Panc1 (cell line): ENCODE measurements around the gene TSPAN2. TPM values are rescaled to one million over a fixed set of nuclear protein-coding genes. Genes with fewer than 3 reads are reported as not detected.

Experiments
- ATAC-seq: fragments of 200-7000 bp; cut with Tn5 transposase; 2 replicates; pipeline ENCODE4 v1.9.1; 2020; ENCODE audit warnings: mild to moderate bottlenecking, moderate library complexity
- BruUV-seq: library from RNA; stranded (reverse); fragments of 400-500 nt; replicated peaks from 2 replicates; lab custom pipeline; 2021; lab: Mats Ljungman, UMichigan
- CTCF ChIA-PET: fragments of 300-600 bp; sonication (Branson Sonifier 250); formaldehyde crosslinking; loops from one replicate; lab custom pipeline; 2022; ENCODE audit warnings: antibody characterized with exemption; lab: Charles Lee
- POLR2A ChIA-PET: fragments of 300-600 bp; sonication (Branson Sonifier 250); formaldehyde crosslinking; loops from one replicate; lab custom pipeline; 2022; ENCODE audit warnings: antibody characterized with exemption; lab: Charles Lee
- DNase-seq: peaks from one replicate; pipeline ENCODE4 v3.0.0-alpha.2; 2010; ENCODE audit warnings: low read depth, low spot score
- H3K27ac ChIP-seq: 2 replicates; pipeline ENCODE4 v1.5.1; 2011; ENCODE audit warnings: mild to moderate bottlenecking, low read length, inconsistent platforms
- H3K27me3 ChIP-seq: fragments of 200-500 bp; sonication (Bioruptor generic); 2 replicates; pipeline ENCODE4 v1.6.0; 2014; ENCODE audit warnings: low read length, inconsistent platforms; ENCODE audit not compliant: control insufficient read depth, insufficient read depth
- H3K36me3 ChIP-seq: fragments of 200-500 bp; sonication (Bioruptor generic); 2 replicates; pipeline ENCODE4 v1.5.1; 2014; ENCODE audit warnings: inconsistent platforms, mild to moderate bottlenecking, low read length, moderate library complexity; ENCODE audit not compliant: control insufficient read depth, insufficient read depth
- H3K4me1 ChIP-seq: 2 replicates; pipeline ENCODE4 v1.5.1; 2011; ENCODE audit warnings: inconsistent platforms, mild to moderate bottlenecking, low read length, moderate library complexity; ENCODE audit not compliant: control insufficient read depth, insufficient read depth
- H3K4me3 ChIP-seq, 2 experiments: 2 replicates each; pipeline ENCODE4 v1.5.1; 2011 to 2012; ENCODE audit warnings: low read depth in 2 of 2, low read length in 2 of 2, mild to moderate bottlenecking in 2 of 2, inconsistent platforms in 1 of 2, moderate library complexity in 1 of 2
- H3K9me3 ChIP-seq: fragments of 200-500 bp; sonication (Bioruptor generic); 2 replicates; pipeline ENCODE4 v1.5.1; 2014; ENCODE audit warnings: low read depth, mild to moderate bottlenecking, inconsistent platforms, low read length, moderate library complexity; ENCODE audit not compliant: control insufficient read depth, insufficient read depth
- CTCF ChIP-seq: fragments of 450-650 bp; IDR thresholded peaks from 2 replicates; pipeline ENCODE4 v1.5.1; 2017; ENCODE audit warnings: mild to moderate bottlenecking
- POLR2AphosphoS5 ChIP-seq: IDR thresholded peaks from 2 replicates; pipeline ENCODE4 v1.6.1; 2012; ENCODE audit warnings: mild to moderate bottlenecking, low read depth, low read length, moderate library complexity
- SIN3A ChIP-seq: IDR thresholded peaks from 2 replicates; pipeline ENCODE4 v1.6.1; 2012; ENCODE audit warnings: low read depth, mild to moderate bottlenecking, low read length, moderate library complexity, borderline replicate concordance; ENCODE audit not compliant: insufficient read depth
- TCF7L2 ChIP-seq: IDR thresholded peaks from 2 replicates; pipeline ENCODE4 v1.6.1; 2011; ENCODE audit warnings: mild to moderate bottlenecking, low read depth, low read length, inconsistent platforms
- in situ Hi-C: cut with HindIII; loops from 2 replicates; pipeline ENCODE4 v1.10.0; 2016; ENCODE audit warnings: low sequenced_read_pairs, low pct_unique_long_range_greater_than_20kb
- intact Hi-C: fragments of 100-400 bp; cut with micrococcal nuclease; formaldehyde crosslinking; loops from one replicate; pipeline ENCODE4 v1.10.0; 2022; ENCODE audit not compliant: unreplicated experiment
- total RNA-seq: library from RNA; stranded (reverse); gene quantifications from one replicate; pipeline ENCODE4 v1.2.1, GENCODE V29; 2021; ENCODE audit not compliant: unreplicated experiment
- TF ChIP-seq, protein P1 (sequence below), 2 experiments: IDR thresholded peaks; 2 replicates each; pipeline ENCODE4 v1.6.1; 2011 to 2012; ENCODE audit warnings: low read depth in 2 of 2, control low read depth in 1 of 2, low read length in 1 of 2, mild to moderate bottlenecking in 1 of 2, moderate library complexity in 1 of 2; ENCODE audit not compliant: insufficient read depth in 1 of 2

TSPAN2 gene
- total RNA-seq, 1 experiment from 2014 or later = not detected

GRCh38 chr1:115134850-115135480 is 45.7 kb upstream of the TSPAN2 start:
- TF ChIP-seq POLR2AphosphoS5 = no peak
- H3K36me3 ChIP-seq = no peaks in the 10 kb centered on the region
- intact Hi-C loops = loop anchor here (5.0 kb wide), 2 partner anchors 462 to 637 kb away; no protein-coding TSS in a partner anchor
- H3K9me3 ChIP-seq = no peaks in the 10 kb centered on the region
- H3K4me1 ChIP-seq = no peaks in the 10 kb centered on the region
- in situ Hi-C loops = no loop called here
- H3K4me3 ChIP-seq = no peak overlapping the region
- ChIA-PET CTCF (no interaction called here), POLR2A (no interaction called here)
- DNase-seq (no peak), ATAC-seq (no peak)
- no TSS peak for BruUV-seq
- H3K27ac ChIP-seq = no peak overlapping the region
- H3K27me3 ChIP-seq = no peaks in the 10 kb centered on the region

- H3K4me3 ChIP-seq = no peak overlapping the region
- H3K27me3 ChIP-seq = no peaks in the 10 kb centered on the region
- intact Hi-C loops = no loop called here
- no TSS peak for BruUV-seq
- H3K27ac ChIP-seq = no peak overlapping the region
- H3K4me1 ChIP-seq = no peaks in the 10 kb centered on the region
- CTCF ChIA-PET = no interaction called here
- no peaks in the 10 kb centered on the region for H3K9me3 ChIP-seq
- H3K36me3 ChIP-seq = no peaks in the 10 kb centered on the region
- POLR2A ChIA-PET = no interaction called here
- TF ChIP-seq, protein P1, sequence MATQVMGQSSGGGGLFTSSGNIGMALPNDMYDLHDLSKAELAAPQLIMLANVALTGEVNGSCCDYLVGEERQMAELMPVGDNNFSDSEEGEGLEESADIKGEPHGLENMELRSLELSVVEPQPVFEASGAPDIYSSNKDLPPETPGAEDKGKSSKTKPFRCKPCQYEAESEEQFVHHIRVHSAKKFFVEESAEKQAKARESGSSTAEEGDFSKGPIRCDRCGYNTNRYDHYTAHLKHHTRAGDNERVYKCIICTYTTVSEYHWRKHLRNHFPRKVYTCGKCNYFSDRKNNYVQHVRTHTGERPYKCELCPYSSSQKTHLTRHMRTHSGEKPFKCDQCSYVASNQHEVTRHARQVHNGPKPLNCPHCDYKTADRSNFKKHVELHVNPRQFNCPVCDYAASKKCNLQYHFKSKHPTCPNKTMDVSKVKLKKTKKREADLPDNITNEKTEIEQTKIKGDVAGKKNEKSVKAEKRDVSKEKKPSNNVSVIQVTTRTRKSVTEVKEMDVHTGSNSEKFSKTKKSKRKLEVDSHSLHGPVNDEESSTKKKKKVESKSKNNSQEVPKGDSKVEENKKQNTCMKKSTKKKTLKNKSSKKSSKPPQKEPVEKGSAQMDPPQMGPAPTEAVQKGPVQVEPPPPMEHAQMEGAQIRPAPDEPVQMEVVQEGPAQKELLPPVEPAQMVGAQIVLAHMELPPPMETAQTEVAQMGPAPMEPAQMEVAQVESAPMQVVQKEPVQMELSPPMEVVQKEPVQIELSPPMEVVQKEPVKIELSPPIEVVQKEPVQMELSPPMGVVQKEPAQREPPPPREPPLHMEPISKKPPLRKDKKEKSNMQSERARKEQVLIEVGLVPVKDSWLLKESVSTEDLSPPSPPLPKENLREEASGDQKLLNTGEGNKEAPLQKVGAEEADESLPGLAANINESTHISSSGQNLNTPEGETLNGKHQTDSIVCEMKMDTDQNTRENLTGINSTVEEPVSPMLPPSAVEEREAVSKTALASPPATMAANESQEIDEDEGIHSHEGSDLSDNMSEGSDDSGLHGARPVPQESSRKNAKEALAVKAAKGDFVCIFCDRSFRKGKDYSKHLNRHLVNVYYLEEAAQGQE (IDR thresholded peaks at IDR 0.05; ENCODE audit: insufficient read depth in 1 of 2, low read depth in 2 of 2, low read length in 1 of 2) = no peak
- TF ChIP-seq POLR2AphosphoS5 (no peak), CTCF (no peak), TCF7L2 (no peak), SIN3A (no peak)
- ATAC-seq (no peak), DNase-seq (no peak)
- in situ Hi-C loops = no loop called here
Observed at GRCh38 chr1:115134231-115134630, 44.9 kb upstream of the TSPAN2 start.

DNA sequence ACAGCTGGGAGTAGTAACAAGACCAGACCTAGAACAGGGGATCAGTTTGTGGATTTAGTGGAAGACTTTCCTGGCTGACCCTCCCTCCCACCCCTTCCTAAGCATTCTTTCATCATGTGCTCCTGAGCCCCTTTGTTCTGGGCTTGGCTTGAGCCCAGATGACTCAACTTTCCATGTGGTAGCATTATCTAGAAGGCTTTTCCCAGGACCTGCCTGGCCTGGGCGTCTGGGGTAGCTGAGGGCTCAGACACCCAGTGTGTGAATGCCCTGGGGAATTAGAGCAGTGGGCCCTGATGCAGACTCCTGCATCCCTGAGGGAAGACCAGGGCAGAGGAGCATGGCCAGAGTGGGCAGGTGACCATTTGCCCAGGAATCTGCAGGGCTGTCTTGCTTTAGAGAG is 44.1 kb upstream of the TSPAN2 start:
- H3K4me3 ChIP-seq = no peak overlapping the region
- intact Hi-C loops = no loop called here
- TF ChIP-seq TCF7L2 = no peak
- TF ChIP-seq CTCF = no peak
- no peak for TF ChIP-seq SIN3A
- BruUV-seq = no TSS peak
- CTCF ChIA-PET = no interaction called here
- in situ Hi-C loops = no loop called here
- H3K4me1 ChIP-seq = no peaks in the 10 kb centered on the region
- no peaks in the 10 kb centered on the region for H3K27me3 ChIP-seq
- DNase-seq = no peak
- POLR2A ChIA-PET = no interaction called here
- no peaks in the 10 kb centered on the region for H3K36me3 ChIP-seq
- H3K9me3 ChIP-seq = no peaks in the 10 kb centered on the region
- H3K27ac ChIP-seq = no peak overlapping the region
- ATAC-seq = no peak
